Breast epithelium (tissue), 3 donors: ENCODE results near the gene PPP1R37.

Source experiments
- CTCF ChIP-seq, 3 donors: fragments of 450-650 bp; IDR thresholded peaks; one replicate each; pipeline ENCODE4 v1.5.1; 2016 to 2017; ENCODE audit warnings: antibody characterized with exemption in 3 of 3, mild to moderate bottlenecking in 3 of 3, moderate library complexity in 3 of 3
- POLR2A ChIP-seq: fragments of 450-650 bp; IDR thresholded peaks from one replicate; pipeline ENCODE4 v1.6.1; 2016; ENCODE audit warnings: antibody characterized with exemption, mild to moderate bottlenecking, moderate library complexity
- POLR2AphosphoS5 ChIP-seq, 3 donors: sonication (generic); formaldehyde crosslinking; IDR thresholded peaks; one replicate each; pipeline ENCODE4 v1.6.1; 2017; ENCODE audit warnings: antibody characterized with exemption in 3 of 3

DNA sequence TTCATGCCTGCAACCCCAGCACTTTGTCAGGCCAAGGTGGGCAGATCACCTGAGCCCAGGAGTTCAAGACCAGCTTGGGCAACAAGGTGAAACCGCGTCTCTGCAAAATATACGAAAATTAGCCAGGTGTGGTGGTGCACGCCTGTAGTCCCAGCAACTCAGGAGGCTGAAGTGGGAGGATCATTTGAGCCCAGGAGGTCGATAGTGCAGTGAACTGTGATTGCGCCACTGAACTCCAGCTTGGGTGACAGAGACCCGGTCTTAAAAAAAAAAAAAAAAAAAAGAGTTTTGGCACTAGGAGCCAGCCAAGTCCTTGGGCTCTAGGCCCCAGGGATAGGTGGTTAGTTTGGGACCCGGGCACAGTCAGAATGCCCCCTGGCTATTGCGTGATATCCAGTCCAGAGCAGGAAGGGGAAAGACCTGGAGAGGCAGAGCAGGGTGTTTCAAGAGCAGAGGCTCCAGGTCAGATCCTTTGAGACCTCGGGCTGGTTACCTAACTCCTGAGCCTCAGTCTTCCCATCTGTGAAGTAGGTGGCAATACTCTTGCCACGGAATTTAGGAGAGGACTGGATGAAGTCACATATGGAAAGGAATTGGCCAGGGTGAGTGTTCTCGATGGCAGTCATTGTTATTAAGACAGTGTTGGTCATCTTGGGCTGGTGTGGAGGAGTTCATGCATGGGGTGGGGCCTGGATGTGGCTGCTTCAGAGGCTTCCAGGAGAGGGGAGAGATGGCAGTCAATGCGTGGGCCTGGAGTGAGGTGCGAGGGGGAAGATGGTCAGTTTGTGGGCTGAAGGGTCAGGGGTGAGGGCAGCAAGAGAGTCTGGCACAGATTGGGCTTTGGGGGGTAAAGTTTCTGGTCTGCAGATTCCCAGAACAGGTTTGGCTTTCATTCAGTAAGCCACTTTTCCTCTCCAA is 2.8 kb downstream of the PPP1R37 start:
- TF ChIP-seq CTCF (IDR thresholded peaks at IDR 0.05) = no peak
- no peak for TF ChIP-seq POLR2AphosphoS5 (IDR thresholded peaks at IDR 0.05)
- TF ChIP-seq POLR2A = no peak
